HCT116 (cell line): ENCODE results near the gene FAM20C. TPM values are rescaled to one million over a fixed set of nuclear protein-coding genes. Genes with fewer than 3 reads are reported as not detected.

Source experiments
- ATAC-seq: fragments of 200-7000 bp; cut with Tn5 transposase; 2 replicates; pipeline ENCODE4 v1.9.1; 2020; ENCODE audit warnings: mild to moderate bottlenecking, moderate library complexity
- BruUV-seq: library from RNA; stranded (reverse); fragments of 400-500 nt; replicated peaks from 2 replicates; lab custom pipeline; 2021; lab: Mats Ljungman, UMichigan
- CTCF ChIA-PET: fragments of 300-600 bp; sonication (Branson Sonifier 250); formaldehyde crosslinking; loops from one replicate; lab custom pipeline; 2021; ENCODE audit warnings: antibody characterized with exemption; lab: Charles Lee
- POLR2A ChIA-PET: fragments of 300-600, 350-600 bp; sonication (Branson Sonifier 250); formaldehyde crosslinking; loops from one replicate; lab custom pipeline; 2021; ENCODE audit warnings: antibody characterized with exemption; lab: Charles Lee
- RAD21 ChIA-PET, 2 experiments: fragments of 300-600 bp; sonication (Branson Sonifier 250); formaldehyde crosslinking; loops; one replicate each; lab custom pipeline; 2023; ENCODE audit warnings: low total read pairs in 2 of 2; ENCODE audit not compliant: uncharacterized antibody in 2 of 2, unreplicated experiment in 2 of 2, low non-redundant PET in 1 of 2; lab: Charles Lee
- DNase-seq: peaks from one replicate; pipeline ENCODE4 v3.0.0-alpha.2; 2010; ENCODE audit warnings: low read depth, low spot score
- H2AFZ ChIP-seq: fragments of 200-600 bp; shearing (Covaris generic), sonication (generic); 2 replicates; pipeline ENCODE4 v1.6.1; 2017; ENCODE audit warnings: low read depth, mixed run types, mixed read lengths, antibody characterized with exemption, low read length; ENCODE audit not compliant: poor library complexity, severe bottlenecking
- H3K27ac ChIP-seq: 2 replicates; pipeline ENCODE4 v1.5.1; 2012; ENCODE audit warnings: low read depth, low read length
- H3K27me3 ChIP-seq: fragments of 200-600 bp; sonication (generic); 2 replicates; pipeline ENCODE4 v1.6.1; 2016; ENCODE audit warnings: mixed run types, low read length, mixed read lengths; ENCODE audit not compliant: insufficient read depth
- H3K36me3 ChIP-seq, 2 experiments: fragments of 200-500 bp in 1 of 2; fragments of 200-600 bp in 1 of 2; sonication (Bioruptor generic) in 1 of 2; sonication (generic) in 1 of 2; 2 replicates each; pipeline versions ENCODE4 v1.5.1 to v1.6.1; 2014 to 2016; ENCODE audit warnings: low read length in 2 of 2, inconsistent platforms in 1 of 2, mixed read lengths in 1 of 2, mixed run types in 1 of 2; ENCODE audit not compliant: insufficient read depth in 2 of 2, control insufficient read depth in 1 of 2
- H3K4me1 ChIP-seq, 2 experiments: fragments of 200-600 bp in 1 of 2; sonication (generic) in 1 of 2; 2 replicates each; pipeline versions ENCODE4 v1.5.1 to v1.6.1; 2012 to 2017; ENCODE audit warnings: low read length in 2 of 2, inconsistent platforms in 1 of 2, mild to moderate bottlenecking in 1 of 2, mixed read lengths in 1 of 2, mixed run types in 1 of 2, moderate library complexity in 1 of 2; ENCODE audit not compliant: insufficient read depth in 2 of 2, control insufficient read depth in 1 of 2
- H3K4me2 ChIP-seq: fragments of 200-600 bp; sonication (generic); 2 replicates; pipeline ENCODE4 v1.6.1; 2017; ENCODE audit warnings: mixed run types, low read length, mixed read lengths
- H3K4me3 ChIP-seq, 2 experiments: fragments of 200-600 bp in 1 of 2; sonication (generic) in 1 of 2; replicated peaks in 1 of 2; 2 replicates each; pipeline ENCODE4 v1.5.1; 2011 to 2016; ENCODE audit warnings: low read length in 2 of 2, control low read depth in 1 of 2, low read depth in 1 of 2, mild to moderate bottlenecking in 1 of 2, mixed read lengths in 1 of 2, mixed run types in 1 of 2
- H3K79me2 ChIP-seq: fragments of 200-600 bp; sonication (generic); 2 replicates; pipeline ENCODE4 v1.6.1; 2017; ENCODE audit warnings: mild to moderate bottlenecking, mixed run types, low read length, moderate library complexity, mixed read lengths; ENCODE audit not compliant: insufficient read depth
- H3K9ac ChIP-seq: fragments of 200-600 bp; sonication (generic); 2 replicates; pipeline ENCODE4 v1.6.1; 2016; ENCODE audit warnings: low read length, mixed read lengths
- H3K9me2 ChIP-seq: fragments of 200-600 bp; sonication (generic), shearing (Covaris generic); 2 replicates; pipeline ENCODE4 v1.6.1; 2017; ENCODE audit warnings: mixed run types, mild to moderate bottlenecking, moderate library complexity; ENCODE audit not compliant: insufficient read depth
- H3K9me3 ChIP-seq, 2 experiments: fragments of 200-500 bp in 1 of 2; fragments of 200-600 bp in 1 of 2; sonication (Bioruptor generic) in 1 of 2; sonication (generic) in 1 of 2; 2 replicates each; pipeline ENCODE4 v1.6.1; 2014 to 2017; ENCODE audit warnings: low read length in 2 of 2, mixed read lengths in 2 of 2, inconsistent platforms in 1 of 2, low read depth in 1 of 2, mild to moderate bottlenecking in 1 of 2, mixed run types in 1 of 2, moderate library complexity in 1 of 2; ENCODE audit not compliant: control insufficient read depth in 1 of 2, insufficient read depth in 1 of 2
- H4K20me1 ChIP-seq: fragments of 200-600 bp; sonication (generic), shearing (Covaris generic); 2 replicates; pipeline ENCODE4 v1.6.1; 2017; ENCODE audit warnings: mixed run types, mild to moderate bottlenecking, moderate library complexity; ENCODE audit not compliant: insufficient read depth
- ATF3 ChIP-seq: IDR thresholded peaks from 2 replicates; pipeline ENCODE4 v1.6.1; 2012
- CBX3 ChIP-seq: IDR thresholded peaks from 2 replicates; pipeline ENCODE4 v1.6.1; 2012; ENCODE audit warnings: low read depth
- CEBPB ChIP-seq: IDR thresholded peaks from 2 replicates; pipeline ENCODE4 v1.6.1; 2012; ENCODE audit warnings: low read depth
- CTCF ChIP-seq, 3 experiments: fragments of 200-600 bp in 1 of 3; sonication (generic) in 1 of 3; IDR thresholded peaks in 2 of 3; conservative IDR thresholded peaks in 1 of 3; 2 replicates each; pipeline ENCODE4 v1.5.1; 2012 to 2017; ENCODE audit warnings: low read depth in 2 of 3, low read length in 2 of 3, antibody characterized with exemption in 1 of 3, borderline replicate concordance in 1 of 3, control low read depth in 1 of 3, mild to moderate bottlenecking in 1 of 3, mixed read lengths in 1 of 3, mixed run types in 1 of 3, moderate library complexity in 1 of 3; ENCODE audit not compliant: insufficient read depth in 1 of 3
- ELF1 ChIP-seq: IDR thresholded peaks from 2 replicates; pipeline ENCODE4 v1.6.1; 2012; ENCODE audit warnings: low read depth, borderline replicate concordance
- EZH2phosphoT487 ChIP-seq: fragments of 200-600 bp; IDR thresholded peaks from 2 replicates; pipeline ENCODE4 v1.6.1; 2018; ENCODE audit warnings: antibody characterized with exemption, borderline replicate concordance
- FOSL1 ChIP-seq: IDR thresholded peaks from 2 replicates; pipeline ENCODE4 v1.6.1; 2012; ENCODE audit warnings: low read depth
- JUND ChIP-seq: IDR thresholded peaks from 2 replicates; pipeline ENCODE4 v1.6.1; 2012
- MAX ChIP-seq: IDR thresholded peaks from 2 replicates; pipeline ENCODE4 v1.6.1; 2012
- POLR2A ChIP-seq: IDR thresholded peaks from 2 replicates; pipeline ENCODE4 v1.7.0; 2011; ENCODE audit warnings: borderline replicate concordance; ENCODE audit not compliant: insufficient read depth, insufficient read length; ENCODE audit errors: extremely low read depth
- POLR2AphosphoS5 ChIP-seq: IDR thresholded peaks from 2 replicates; pipeline ENCODE4 v1.6.1; 2011; ENCODE audit warnings: mild to moderate bottlenecking, low read depth, low read length, moderate library complexity
- RAD21 ChIP-seq: IDR thresholded peaks from 2 replicates; pipeline ENCODE4 v1.6.1; 2012; ENCODE audit warnings: low read depth, mild to moderate bottlenecking
- SIN3A ChIP-seq: IDR thresholded peaks from 2 replicates; pipeline ENCODE4 v1.6.1; 2012; ENCODE audit warnings: low read depth
- SP1 ChIP-seq: IDR thresholded peaks from 2 replicates; pipeline ENCODE4 v1.6.1; 2012; ENCODE audit warnings: low read depth
- SRF ChIP-seq: IDR thresholded peaks from 2 replicates; pipeline ENCODE4 v1.6.1; 2012; ENCODE audit warnings: low read depth
- TCF7L2 ChIP-seq: IDR thresholded peaks from 2 replicates; pipeline ENCODE4 v1.7.0; 2011; ENCODE audit warnings: borderline replicate concordance, inconsistent platforms; ENCODE audit not compliant: insufficient read depth, insufficient read length; ENCODE audit errors: extremely low read depth
- YY1 ChIP-seq: IDR thresholded peaks from 2 replicates; pipeline ENCODE4 v1.6.1; 2011; ENCODE audit warnings: low read length, low read depth, moderate library complexity, mild to moderate bottlenecking; ENCODE audit not compliant: insufficient replicate concordance; ENCODE audit errors: extremely low read depth
- intact Hi-C: fragments of 100-400 bp; cut with micrococcal nuclease; formaldehyde crosslinking; loops from 2 replicates; pipeline ENCODE4 v1.10.0; 2022
- total RNA-seq: library from RNA; stranded (reverse); gene quantifications from one replicate; pipeline ENCODE4 v1.2.1, GENCODE V29; 2021; ENCODE audit not compliant: unreplicated experiment

The FAM20C gene
- total RNA-seq, 1 experiment from 2014 or later: 27.1 TPM

GRCh38 chr7:245574-246295, 53.4 kb downstream of the FAM20C start:
- DNase-seq (no peak), ATAC-seq (no peak)
- RAD21 ChIA-PET: no interaction called here
- no peaks in the 10 kb centered on the region for H3K27me3 ChIP-seq
- no peaks in the 10 kb centered on the region for H3K79me2 ChIP-seq
- no TSS peak for BruUV-seq
- intact Hi-C loops: no loop called here
- H4K20me1 ChIP-seq: no peaks in the 10 kb centered on the region
- CTCF ChIA-PET: no interaction called here
- H3K36me3 ChIP-seq: no peaks in the 10 kb centered on the region; a peak in 1 of 4 replicates
- H3K27ac ChIP-seq: no peak overlapping the region
- H3K9me2 ChIP-seq: no peaks in the 10 kb centered on the region
- H3K9me3 ChIP-seq: no peaks in the 10 kb centered on the region
- no peak overlapping the region for H3K9ac ChIP-seq
- TF ChIP-seq SP1 (no peak), SIN3A (no peak), MAX (no peak), YY1 (no peak), EZH2phosphoT487 (no peak), JUND (no peak)
- H3K4me1 ChIP-seq: no peaks in the 10 kb centered on the region
- H3K4me3 ChIP-seq: no peak overlapping the region
- no peak overlapping the region for H2AFZ ChIP-seq
- H3K4me2 ChIP-seq: no peak overlapping the region
- POLR2A ChIA-PET: no interaction called here

GRCh38 chr7:246451-246850, 54.1 kb downstream of the FAM20C start:
- BruUV-seq: no TSS peak
- H3K9ac ChIP-seq: no peak overlapping the region
- H4K20me1 ChIP-seq: no peaks in the 10 kb centered on the region
- no peaks in the 10 kb centered on the region for H3K4me1 ChIP-seq
- H3K4me3 ChIP-seq: no peak overlapping the region
- no peaks in the 10 kb centered on the region for H3K9me3 ChIP-seq
- POLR2A ChIA-PET: no interaction called here
- H3K36me3 ChIP-seq: no peaks in the 10 kb centered on the region; a peak in 1 of 4 replicates
- H3K79me2 ChIP-seq: no peaks in the 10 kb centered on the region
- CTCF ChIA-PET: no interaction called here
- ATAC-seq: no peak
- no peak for DNase-seq
- no peak for TF ChIP-seq ATF3
- TF ChIP-seq CBX3: no peak
- no peak for TF ChIP-seq MAX
- TF ChIP-seq CEBPB: no peak
- TF ChIP-seq POLR2AphosphoS5: no peak
- no peak for TF ChIP-seq FOSL1
- no peak for TF ChIP-seq RAD21
- TF ChIP-seq EZH2phosphoT487: no peak
- TF ChIP-seq YY1: no peak
- TF ChIP-seq SIN3A: no peak
- no peak for TF ChIP-seq TCF7L2
- TF ChIP-seq SP1: no peak
- no peak for TF ChIP-seq CTCF (IDR thresholded peaks at IDR 0.05 in 2 of 3, conservative IDR thresholded peaks at IDR 0.05 in 1 of 3; ENCODE audit: borderline replicate concordance in 1 of 3, insufficient read depth in 1 of 3, low read depth in 2 of 3, low read length in 2 of 3)
- TF ChIP-seq ELF1: no peak
- no peak for TF ChIP-seq SRF
- TF ChIP-seq JUND: no peak
- TF ChIP-seq POLR2A: no peak
- H2AFZ ChIP-seq: no peak overlapping the region
- no peaks in the 10 kb centered on the region for H3K9me2 ChIP-seq
- no peaks in the 10 kb centered on the region for H3K27me3 ChIP-seq
- H3K27ac ChIP-seq: no peak overlapping the region
- RAD21 ChIA-PET: no interaction called here
- intact Hi-C loops: no loop called here
- no peak overlapping the region for H3K4me2 ChIP-seq
